HG02943 (cell line): ENCODE measurements around the gene TPRKB.
"Not testable (repeated sequence)": the region's sequence is repeated elsewhere in the genome, so short reads cannot be mapped to it uniquely, and the experiment has no call there.

ENCODE experiments used
- ATAC-seq: cut with Tn5 transposase; IDR thresholded peaks from one replicate; pipeline ENCODE4 v1.9.1; 2021; ENCODE audit warnings: mild to moderate bottlenecking, low read depth, moderate library complexity; ENCODE audit not compliant: unreplicated experiment

TPRKB gene

GRCh38 chr2:73736855-73737779, at the start of gene TPRKB:
TPRKB (minus strand) TSS chr2:73737345; CDS start chr2:73734569, 2,776 bp downstream.
- ATAC-seq, result peak; percentile 95

- ATAC-seq, result not testable (repeated sequence)
These were observed 46.7 kb upstream of the TPRKB start, which contains the start of gene C2orf78 for GRCh38 chr2:73783883-73784282. C2orf78 (plus strand) TSS chr2:73784183; CDS start chr2:73784310, 127 bp downstream.

- not testable (repeated sequence) for ATAC-seq
These were observed 46.3 kb upstream of the TPRKB start for GRCh38 chr2:73783402-73783801.

- no peak for ATAC-seq
These were observed 43.1 kb upstream of the TPRKB start for GRCh38 chr2:73780237-73780582.

GRCh38 chr2:73779467-73780236, 42.5 kb upstream of the TPRKB start, which contains the start of gene DUSP11:
DUSP11 (minus strand) TSS chr2:73780103; CDS start chr2:73779974, 129 bp downstream.
- peak; percentile 98 for ATAC-seq

- ATAC-seq, result not testable (repeated sequence)
These were observed 41.8 kb upstream of the TPRKB start for GRCh38 chr2:73778867-73779466.

- ATAC-seq, result no peak
These were observed 39.8 kb upstream of the TPRKB start for GRCh38 chr2:73776869-73777519.

GRCh38 chr2:73776381-73776780, 39.2 kb upstream of the TPRKB start:
- ATAC-seq, result no peak

GRCh38 chr2:73772819-73773218, 35.7 kb upstream of the TPRKB start:
- ATAC-seq, result no peak

- ATAC-seq, result no peak
These were observed 33.6 kb upstream of the TPRKB start for GRCh38 chr2:73770725-73771124.

- no peak for ATAC-seq
These were observed 29.8 kb upstream of the TPRKB start for GRCh38 chr2:73766994-73767393.

- no peak for ATAC-seq
These were observed 29.2 kb upstream of the TPRKB start for GRCh38 chr2:73766349-73766748.

GRCh38 chr2:73764945-73765344, 27.8 kb upstream of the TPRKB start:
- no peak for ATAC-seq

GRCh38 chr2:73762571-73762970, 25.4 kb upstream of the TPRKB start:
- no peak for ATAC-seq

- no peak for ATAC-seq
These were observed 22.8 kb upstream of the TPRKB start for GRCh38 chr2:73759904-73760303.

- ATAC-seq, result no peak
These were observed 22.2 kb upstream of the TPRKB start for GRCh38 chr2:73759285-73759764.

GRCh38 chr2:73754332-73754731, 17.2 kb upstream of the TPRKB start:
- ATAC-seq, result not testable (repeated sequence)

- no peak for ATAC-seq
These were observed 12.2 kb upstream of the TPRKB start for GRCh38 chr2:73749314-73749713.

GRCh38 chr2:73746877-73747208, 9.7 kb upstream of the TPRKB start:
- ATAC-seq, result no peak
